HG03378 (cell line): ENCODE measurements around the gene ZC3H8.

Experiments
- ATAC-seq: cut with Tn5 transposase; IDR thresholded peaks from one replicate; pipeline ENCODE4 v1.9.1; 2021; ENCODE audit warnings: mild to moderate bottlenecking, moderate library complexity; ENCODE audit not compliant: unreplicated experiment

ZC3H8 gene

DNA sequence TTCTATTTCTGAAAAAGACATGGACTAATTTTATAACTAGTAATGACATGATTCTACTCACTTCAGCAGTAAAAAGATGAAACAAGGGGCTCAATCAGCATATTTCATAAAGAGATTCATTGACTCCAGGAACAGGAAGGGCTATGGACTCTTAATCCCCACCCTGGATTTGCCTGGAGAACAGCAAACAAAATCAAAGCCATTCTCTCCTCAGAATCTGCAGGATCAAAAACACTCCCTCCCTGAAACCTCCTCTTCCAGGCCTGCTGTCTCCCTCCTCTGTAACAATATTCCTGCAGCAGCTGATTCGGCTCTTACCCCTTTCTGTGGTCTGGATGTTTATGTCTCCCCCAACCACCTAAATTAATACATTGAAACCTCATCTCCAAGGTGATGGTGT lies 57.0 kb downstream of the ZC3H8 start:
- ATAC-seq: no peak

DNA sequence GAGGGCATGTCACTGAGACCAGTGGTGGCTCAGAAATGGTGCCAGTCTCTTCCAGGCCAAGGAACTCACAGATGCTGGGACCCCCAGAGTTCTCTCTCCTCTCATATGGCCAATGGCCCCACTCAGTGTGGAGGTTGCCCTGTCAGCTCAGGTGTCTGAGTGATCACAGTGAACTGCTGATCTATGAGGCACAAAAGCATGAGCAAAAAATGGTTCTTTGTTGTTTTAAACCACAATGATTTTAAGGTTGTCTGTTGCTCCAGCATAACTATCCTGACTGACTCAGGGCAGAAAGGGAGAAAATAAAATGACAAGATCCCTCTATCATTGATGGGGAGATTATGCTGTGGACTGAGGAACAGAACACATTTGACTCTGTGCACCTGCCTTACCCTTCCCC lies 58.9 kb downstream of the ZC3H8 start:
- no peak for ATAC-seq

DNA sequence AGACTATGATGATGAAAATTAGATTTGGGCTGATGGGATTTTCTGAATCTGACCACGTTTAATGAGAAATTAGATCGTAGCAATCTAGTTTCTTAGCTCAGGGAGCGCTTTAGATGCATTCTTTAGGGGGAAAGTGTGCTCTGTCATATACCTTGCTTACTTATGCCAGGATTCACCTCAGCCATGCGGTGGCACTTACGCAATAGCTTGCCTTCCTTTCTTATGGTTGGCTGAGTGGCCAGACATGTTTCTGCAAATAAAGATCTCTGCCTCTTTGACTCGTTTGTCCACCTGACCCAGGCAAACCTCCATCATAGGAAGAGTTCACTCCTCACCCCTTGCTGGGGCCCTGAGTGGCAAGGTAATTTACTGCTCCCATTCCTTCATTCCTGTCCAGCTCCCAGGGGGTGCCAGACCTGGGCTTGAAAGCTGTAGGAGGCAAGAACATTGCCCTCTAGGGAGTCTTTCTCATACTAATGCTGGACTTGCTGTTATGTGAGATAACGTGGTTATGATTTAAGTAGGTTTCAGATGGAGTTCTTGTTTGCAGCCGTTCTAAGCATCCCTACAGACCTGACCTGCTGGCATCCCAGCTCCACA lies 59.6 kb downstream of the ZC3H8 start:
- no peak for ATAC-seq

DNA sequence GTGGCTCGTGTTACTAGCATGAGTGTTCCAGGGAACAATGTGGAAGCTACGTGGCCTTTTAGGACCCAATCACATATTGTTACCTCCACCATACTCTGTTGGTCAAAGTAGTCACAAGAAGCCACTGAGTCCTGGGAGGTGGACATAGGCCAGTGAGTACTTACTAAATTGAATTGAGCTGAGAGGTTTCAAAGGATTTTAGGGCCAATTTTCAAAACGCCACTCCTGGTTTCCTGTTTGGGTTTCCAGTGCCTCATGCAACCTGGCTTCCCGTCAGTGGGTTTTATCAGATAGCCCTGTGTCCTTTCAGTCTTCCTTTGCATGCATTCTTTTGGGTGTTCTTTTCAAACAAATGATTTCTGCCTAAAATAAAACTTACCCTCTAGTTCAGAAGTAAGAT lies 60.4 kb downstream of the ZC3H8 start:
- no peak for ATAC-seq

DNA sequence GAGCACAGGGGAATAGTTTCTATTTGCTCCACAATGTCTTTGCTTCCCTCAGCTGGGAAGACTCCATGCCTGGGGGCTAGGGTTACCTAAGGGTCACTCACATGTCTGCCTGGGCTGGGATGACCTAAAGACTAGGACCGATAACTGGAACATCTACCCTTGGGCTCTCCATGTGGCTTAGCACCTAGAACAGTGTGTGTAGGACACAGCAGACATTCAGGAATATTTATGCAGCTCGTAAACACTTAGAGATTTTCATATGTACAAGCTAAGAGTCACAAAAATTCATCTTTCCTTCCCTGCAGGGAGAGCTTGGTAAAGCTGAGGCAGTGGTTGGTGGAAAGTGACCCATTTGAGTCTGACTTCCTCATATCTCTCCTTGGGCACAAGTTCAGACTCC lies 60.8 kb downstream of the ZC3H8 start:
- no peak for ATAC-seq

DNA sequence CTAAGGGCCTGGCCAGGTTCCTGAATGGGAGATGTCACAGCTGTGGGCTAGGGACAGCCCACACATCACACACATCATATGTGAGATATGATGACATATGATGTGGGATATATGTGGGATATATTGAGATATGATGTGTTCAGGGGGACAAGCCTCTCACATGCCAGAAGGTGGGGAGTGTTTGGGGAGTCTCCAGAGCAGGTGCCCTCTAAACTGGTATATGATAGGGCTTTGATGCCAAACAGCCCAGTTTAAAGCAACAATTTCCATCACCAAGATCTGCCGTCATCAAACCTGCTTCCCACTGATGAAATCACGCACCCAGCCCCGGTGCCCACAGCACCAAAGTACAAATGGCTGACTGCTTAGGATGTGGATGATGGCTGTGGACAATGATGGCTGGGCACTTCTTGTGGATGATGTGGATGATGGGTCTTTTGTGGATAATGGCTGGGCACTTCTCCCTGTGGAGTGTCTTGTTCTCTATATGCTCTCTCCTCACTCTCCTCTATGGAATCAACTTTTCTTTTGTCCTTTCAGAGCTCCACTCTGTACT lies 65.8 kb downstream of the ZC3H8 start:
- no peak for ATAC-seq

DNA sequence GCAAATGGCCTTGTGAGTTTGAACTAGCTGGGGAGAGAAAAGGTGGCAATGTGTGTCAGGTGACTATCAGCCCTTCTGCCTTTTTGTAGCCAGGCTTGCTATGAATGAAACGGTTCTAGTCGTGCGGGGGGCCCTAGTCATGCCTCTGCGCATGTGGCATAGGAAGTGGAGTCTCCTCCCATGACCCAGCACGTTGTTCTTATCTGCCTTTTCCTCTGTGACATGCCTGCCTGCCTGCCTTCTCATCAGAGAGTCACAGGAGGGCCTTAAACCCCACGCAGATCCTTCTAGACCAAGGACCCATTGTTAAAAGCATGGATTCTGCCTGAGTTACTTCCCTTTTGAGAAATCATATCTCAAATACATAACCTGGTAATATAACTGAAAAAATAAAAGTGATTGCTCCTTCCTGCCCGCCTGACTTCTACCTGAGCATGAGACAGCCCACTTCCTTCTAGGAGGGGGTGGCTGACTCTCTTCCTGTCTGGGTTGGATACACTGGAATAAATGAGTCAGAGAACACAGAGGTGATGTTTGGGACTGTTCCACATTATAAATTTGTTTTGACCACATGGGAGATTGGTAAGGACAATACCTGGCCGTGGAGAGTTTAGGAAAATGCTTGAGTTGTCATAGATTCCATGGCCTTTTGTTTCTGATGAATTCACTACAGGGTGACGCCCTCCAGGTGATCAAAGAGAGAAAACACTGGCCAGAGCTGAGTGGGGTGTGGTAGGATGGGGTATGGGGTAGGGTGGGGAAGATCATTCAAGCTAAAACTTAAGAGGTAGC lies 66.8 kb downstream of the ZC3H8 start:
- no peak for ATAC-seq

DNA sequence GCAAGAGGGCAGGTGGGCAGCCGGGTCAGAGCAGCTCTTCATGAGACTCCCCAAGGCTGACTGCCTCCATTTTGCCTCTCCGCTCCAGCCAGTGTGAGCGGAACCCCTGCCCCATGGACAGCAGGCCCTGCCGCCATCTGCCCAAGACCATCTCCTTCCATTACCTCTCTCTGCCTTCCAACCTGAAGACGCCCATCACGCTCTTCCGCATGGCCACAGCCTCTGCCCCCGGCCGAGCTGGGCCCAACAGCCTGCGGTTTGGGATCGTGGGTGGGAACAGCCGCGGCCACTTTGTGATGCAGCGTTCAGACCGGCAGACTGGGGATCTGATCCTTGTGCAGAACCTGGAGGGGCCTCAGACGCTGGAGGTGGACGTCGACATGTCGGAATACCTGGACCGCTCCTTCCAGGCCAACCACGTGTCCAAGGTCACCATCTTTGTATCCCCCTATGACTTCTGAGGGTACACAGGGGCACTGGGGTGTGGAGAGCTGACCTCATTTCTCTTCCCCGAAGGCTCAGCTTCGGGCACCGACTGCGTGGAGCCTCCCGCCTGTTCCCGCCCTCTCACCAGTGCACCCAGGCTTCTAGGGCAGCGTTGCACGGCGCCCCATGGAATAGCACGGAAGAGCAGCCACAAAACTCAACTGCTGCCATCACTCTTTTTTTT lies 67.7 kb downstream of the ZC3H8 start:
- ATAC-seq: no peak

DNA sequence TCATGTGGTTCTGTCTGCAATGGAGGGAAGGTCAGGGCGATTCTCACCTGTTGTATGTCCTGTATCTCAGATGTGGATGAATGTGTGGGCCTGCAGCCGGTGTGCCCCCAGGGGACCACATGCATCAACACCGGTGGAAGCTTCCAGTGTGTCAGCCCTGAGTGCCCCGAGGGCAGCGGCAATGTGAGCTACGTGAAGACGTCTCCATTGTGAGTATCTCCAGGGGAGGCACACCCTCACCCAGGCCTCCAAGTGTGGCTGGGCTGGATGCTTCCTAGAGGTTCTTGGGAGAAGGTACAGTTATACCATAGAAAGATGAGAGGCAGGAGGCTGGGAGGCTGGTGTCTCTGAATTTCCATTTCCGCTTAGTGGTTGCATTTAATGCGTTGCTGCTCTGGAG lies 69.7 kb downstream of the ZC3H8 start:
- ATAC-seq: no peak

DNA sequence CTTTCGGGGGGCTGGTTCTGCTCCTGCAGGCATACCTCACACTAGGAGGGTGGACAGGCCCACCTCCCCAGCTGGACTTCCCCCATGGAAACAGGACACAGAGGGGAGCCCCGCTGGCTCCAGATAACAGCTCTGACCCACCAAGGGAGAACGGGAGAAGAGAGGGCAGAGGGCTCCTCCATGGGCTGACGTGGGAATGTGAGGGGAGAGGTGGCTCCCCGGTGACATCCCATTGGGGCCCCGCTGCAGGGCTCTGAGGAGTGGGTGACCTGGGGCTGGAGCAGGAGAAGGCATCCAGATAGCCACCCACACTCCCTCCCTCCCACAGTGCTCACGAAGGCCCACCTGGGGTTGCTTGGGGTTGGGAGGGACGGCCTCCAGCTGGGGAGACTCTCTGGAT lies 70.7 kb downstream of the ZC3H8 start:
- ATAC-seq: no peak

DNA sequence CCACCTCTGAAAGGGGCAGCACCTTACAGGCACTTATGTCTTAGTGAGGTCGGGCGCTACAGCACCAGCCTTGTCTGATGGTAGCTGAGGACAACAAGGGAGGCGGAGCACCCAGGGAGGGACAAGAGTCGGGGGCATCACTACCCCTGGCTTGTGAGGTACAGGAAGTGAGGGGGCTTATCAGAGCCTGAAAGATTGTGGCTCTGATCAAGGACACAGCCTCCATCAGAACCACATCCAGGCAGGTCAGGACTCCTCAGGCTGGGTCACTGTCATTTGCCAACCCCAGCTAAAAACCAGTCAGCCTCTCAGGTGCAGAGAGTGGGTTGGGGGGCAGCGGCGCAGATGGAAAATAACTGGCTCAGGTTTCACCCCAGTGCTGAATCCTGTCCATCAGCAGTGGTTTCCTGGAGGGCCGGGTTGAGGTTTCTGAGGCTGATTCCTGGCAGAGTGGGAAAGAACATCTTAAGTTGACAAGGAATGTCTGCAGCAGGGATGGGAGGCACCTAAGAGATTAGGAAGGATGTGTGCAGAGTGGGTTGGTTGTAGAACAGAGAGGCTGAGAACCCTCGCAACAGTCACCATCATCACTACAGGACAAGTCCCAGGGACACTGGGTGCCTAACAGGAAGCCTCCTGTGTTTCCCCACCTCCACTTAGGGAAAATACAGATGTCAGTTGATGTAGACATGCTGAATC lies 71.4 kb downstream of the ZC3H8 start:
- no peak for ATAC-seq

DNA sequence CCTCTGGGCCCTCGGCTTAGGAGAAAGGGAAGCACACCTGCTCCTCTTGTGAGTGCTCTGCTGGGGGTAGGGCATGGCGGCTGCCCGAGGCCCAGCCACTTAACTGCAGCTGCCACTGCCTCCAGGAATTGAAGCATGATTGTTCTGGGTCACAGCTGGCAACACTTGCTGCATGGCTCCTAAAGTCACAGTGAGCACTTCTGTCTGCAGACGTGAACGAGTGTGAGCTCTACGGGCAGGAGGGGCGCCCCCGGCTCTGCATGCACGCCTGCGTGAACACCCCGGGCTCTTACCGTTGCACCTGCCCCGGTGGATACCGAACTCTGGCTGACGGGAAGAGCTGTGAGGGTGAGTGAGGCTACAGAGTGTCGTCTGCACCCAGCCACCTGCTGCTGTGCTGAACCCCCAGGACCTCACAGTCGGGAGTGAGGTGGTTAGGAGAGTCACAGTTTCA lies 72.2 kb downstream of the ZC3H8 start:
- no peak for ATAC-seq

DNA sequence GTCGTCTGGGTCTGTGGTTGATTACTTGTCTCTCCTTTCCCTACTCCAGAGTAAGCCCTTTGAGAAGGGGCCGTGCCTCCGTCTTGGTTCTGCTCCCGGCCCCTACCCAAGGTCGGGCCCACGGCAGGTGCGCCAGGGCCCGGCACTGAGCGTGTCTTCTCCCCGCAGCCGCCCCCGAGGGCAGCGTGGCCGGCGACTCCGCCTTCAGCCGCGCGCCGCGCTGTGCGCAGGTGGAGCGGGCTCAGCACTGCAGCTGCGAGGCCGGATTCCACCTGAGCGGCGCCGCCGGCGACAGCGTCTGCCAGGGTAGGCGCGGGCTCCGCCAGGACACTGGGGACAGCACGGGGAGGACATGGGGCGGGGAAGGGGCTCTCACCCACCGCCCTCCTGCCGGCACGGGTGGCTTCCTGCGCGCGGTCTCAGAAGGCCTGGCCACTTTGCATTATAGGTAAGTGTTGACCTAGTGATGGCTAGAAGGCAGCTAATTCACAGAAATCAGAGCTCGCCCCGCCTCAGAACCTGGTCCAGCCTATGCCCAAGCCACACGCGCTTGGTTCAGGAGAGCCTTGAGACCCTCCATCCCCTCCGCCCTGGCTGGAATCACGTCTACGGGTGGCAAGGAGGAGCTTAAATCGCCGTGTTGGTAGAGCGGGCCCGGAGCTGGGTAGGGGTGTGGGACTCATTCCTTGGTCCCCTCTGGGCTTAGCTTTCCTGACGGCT lies 73.1 kb downstream of the ZC3H8 start:
- ATAC-seq: no peak

DNA sequence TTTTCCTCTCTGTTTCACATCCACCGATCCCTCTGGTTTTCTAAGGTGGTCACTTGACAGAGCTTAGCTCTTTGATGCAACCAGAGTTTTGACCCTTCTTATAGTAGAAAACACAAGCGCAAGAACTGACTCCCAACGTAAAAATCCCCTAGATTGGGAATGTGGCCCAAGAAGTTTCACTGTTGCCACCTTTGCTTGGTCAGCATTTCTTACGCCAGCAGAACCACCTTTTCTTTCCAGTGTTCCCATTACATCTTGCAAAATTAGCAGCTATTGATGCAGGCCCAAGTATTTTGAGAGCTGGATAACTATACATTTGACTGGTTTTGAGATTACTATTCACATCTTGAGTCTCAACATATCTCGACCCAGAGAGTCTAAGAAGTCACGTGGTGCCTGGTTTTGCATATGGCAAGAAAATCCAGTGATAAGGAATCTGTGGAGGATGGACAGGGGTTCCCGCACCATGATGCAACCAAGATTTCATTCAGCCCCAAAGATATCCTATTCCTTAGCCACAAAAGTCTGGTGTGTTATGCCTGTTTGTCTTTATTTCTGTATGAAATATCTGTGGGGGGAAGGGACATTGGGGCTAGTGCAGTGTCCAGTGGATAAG lies 78.8 kb downstream of the ZC3H8 start:
- no peak for ATAC-seq

DNA sequence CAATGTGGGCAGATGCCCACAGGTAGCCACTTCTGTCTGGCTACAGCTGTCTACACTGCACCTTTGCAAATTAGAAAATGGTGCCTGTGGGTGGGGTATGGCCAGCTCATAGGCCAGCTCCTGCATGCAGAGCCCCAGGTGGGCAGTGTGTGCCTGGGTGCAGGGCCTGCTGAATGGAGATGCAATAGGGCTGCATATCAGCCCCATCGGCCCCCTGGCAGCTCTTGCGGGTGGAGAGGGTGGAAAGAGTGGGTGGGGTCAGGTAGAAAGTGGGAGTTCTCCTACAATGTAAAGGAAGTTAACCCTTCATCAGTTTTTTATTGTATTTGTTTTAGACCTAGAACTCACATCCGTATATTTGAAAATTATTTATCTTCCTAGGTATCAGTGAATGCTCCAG lies 79.5 kb downstream of the ZC3H8 start:
- no peak for ATAC-seq

DNA sequence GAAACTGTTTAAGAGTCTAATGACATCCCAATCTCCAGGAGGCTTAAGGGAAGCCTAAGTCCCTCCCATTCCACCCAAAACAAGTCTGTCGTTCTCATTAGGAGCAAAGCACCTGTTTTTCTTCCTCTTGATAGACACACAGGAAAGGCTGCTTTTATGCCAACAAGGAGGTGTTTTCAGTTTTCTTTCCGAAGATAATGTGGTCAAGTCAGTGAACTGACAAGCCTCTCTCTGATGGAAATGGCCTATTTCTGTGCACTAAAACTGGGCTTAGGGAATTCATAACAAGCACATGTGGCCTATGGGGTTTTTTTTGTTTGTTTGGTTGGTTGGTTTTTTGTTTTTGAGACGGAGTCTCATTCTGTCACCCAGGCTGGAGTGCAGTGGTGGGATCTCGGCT lies 80.5 kb downstream of the ZC3H8 start:
- no peak for ATAC-seq

DNA sequence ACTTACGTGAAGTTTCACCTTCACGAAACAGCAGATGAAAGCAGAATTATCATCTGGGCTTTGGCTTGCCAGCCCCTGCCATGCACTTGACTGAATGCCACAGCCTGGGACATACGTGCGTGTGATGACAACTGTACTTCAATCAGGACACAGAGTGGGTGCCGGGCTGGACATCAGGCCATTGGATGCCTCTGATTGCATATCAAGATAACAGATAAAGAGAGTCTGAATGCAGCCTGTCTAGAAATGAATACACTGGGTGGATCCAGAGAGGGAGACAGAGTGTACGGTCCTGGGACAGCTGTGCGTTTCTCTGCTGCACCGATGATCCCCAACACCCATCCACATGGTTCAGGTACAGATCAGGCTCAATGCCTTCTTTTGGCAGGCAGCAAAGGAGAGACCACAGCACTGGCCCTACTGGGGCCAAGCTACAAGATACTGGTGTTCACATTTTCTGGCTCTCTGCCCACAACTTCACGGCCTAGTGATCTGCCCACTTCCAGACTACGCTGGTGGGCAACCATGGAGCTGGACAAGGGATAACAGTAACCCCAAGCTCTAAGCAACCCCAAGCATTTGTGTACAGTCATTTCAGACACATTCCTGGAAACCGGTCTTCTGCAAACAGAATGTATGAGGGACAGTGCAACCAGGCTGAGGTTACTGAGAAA lies 81.1 kb downstream of the ZC3H8 start:
- no peak for ATAC-seq

DNA sequence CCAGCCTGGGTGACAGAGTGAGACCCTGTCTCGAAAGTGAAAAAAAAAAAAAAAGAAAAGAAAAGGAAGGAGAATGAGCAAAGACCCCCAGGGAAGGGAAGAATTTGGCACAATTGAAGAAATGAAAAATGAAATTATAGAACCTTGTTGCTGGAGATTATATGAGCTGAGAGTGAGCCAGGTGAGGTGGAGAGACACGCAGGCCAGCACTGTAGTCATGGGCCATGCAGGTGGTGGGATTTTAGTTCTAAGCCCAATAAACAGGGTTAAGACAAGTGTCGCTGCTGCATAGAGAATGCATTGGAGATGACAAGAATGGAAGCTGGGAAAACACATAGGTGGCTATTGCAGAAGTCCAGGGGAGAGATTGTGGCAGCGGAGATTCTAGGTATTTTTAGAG lies 84.3 kb downstream of the ZC3H8 start:
- ATAC-seq: no peak

DNA sequence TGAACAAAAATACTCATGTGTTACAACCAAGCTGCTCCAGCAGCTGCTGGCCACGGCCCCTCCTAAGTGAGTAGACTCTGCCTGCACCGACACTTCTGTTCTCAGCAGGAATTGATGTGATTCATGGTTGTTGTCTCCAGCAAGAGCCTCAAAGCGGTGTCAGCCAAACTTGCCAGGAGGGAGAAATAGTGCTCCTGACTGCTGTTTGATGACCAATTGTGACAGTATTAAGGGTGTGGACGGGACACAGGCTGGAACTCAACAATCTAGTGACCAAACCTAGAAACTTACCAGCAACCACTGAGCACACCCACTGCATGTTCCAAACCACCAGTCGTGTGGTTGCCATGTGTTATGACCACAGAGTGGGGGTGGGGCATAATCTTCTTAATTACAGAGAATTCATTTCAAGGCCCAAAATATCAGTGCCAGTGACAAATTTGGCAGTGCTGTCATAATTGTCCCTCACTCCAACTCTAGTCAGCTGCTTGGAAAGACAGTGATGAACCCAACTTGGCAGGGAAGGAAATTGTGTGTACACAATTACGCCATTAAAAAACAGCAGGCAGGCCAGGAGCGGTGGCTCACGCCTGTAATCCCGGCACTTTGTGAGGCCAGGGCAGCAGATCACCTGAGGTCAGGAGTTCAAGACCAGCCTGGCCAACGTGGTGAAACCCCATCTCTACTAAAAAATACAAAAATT lies 86.3 kb downstream of the ZC3H8 start:
- no peak for ATAC-seq
